OCI-LY7 (cell line): Measurements from ENCODE around the gene EIF4G3.

Experiments used
- EZH2phosphoT487 ChIP-seq: fragments of 200-600 bp; sonication (generic); IDR thresholded peaks from 2 replicates; pipeline ENCODE4 v1.6.1; 2018; ENCODE audit warnings: low read depth, borderline replicate concordance, mild to moderate bottlenecking, mixed run types, antibody characterized with exemption, low read length, moderate library complexity, mixed read lengths
- TF ChIP-seq, protein P1 (sequence below): fragments of 200-600 bp; sonication (generic); conservative IDR thresholded peaks from 2 replicates; pipeline ENCODE4 v1.5.1; 2014; ENCODE audit warnings: mild to moderate bottlenecking, antibody characterized with exemption, low read length, moderate library complexity, mixed read lengths

DNA sequence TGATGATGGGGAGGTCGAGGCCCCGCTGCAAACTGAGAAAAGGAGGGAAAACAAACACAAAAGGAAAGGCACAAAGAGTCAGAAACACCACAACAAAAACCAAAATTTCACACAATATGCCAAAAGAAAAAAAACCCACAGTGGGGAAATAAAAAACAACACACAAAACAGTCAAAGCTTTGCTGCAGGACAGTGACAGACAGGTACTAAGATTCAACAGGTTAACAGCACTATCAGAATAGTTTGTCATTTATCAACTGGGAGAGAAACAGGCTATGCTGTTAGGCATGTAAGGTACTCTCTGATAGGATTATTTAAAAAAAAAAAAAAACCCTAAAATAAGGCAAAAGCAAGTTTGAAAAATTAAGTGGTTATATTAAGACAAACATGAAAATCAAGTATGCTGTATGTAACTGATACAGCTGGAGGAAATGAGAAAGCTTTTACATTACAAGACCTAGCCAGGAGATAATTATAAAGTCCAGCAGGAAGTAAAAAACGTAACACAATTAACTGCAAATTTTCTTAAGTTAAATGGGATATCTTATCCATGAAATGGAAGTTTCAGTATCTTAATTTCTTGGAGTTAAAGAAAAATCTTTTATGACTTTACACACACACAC lies 179.0 kb downstream of the EIF4G3 start:
- TF ChIP-seq, protein P1, sequence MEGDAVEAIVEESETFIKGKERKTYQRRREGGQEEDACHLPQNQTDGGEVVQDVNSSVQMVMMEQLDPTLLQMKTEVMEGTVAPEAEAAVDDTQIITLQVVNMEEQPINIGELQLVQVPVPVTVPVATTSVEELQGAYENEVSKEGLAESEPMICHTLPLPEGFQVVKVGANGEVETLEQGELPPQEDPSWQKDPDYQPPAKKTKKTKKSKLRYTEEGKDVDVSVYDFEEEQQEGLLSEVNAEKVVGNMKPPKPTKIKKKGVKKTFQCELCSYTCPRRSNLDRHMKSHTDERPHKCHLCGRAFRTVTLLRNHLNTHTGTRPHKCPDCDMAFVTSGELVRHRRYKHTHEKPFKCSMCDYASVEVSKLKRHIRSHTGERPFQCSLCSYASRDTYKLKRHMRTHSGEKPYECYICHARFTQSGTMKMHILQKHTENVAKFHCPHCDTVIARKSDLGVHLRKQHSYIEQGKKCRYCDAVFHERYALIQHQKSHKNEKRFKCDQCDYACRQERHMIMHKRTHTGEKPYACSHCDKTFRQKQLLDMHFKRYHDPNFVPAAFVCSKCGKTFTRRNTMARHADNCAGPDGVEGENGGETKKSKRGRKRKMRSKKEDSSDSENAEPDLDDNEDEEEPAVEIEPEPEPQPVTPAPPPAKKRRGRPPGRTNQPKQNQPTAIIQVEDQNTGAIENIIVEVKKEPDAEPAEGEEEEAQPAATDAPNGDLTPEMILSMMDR, result no peak
- no peak for TF ChIP-seq EZH2phosphoT487
